ENCODE results near the gene SEZ6L.

DNA sequence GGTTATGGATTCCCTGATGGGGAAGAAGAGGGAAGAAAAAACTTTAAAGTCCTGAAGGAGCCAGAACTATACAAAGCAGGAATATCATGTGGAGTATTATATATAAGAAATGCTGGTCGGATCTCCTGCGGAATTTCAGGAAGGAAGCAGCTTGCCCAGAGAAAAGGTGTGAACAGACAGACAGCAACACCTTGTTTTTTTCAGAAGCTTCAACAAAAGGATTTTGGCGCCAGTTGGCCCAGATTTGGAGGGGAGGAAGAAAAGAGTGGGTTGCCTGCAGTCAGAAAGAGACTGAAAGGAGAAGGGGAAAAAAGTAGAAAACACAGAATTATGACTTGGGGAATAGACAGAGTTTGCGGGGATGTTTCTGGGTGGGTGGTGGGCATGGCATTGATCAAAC is 45.2 kb downstream of the SEZ6L start:
- TF ChIP-seq POLR2A (IDR thresholded peaks at IDR 0.05; ENCODE audit: low read depth, low read length) (no peak), POLR2AphosphoS5 (IDR thresholded peaks at IDR 0.05; ENCODE audit: low read depth, low read length) (no peak), TAF1 (IDR thresholded peaks at IDR 0.05; ENCODE audit: borderline replicate concordance, low read depth, low read length) (no peak)
